Measurements from ENCODE around the gene HEPHL1.
"Not testable (repeated sequence)": the region's sequence is repeated elsewhere in the genome, so short reads cannot be mapped to it uniquely, and the experiment has no call there.

Gene HEPHL1, protein sequence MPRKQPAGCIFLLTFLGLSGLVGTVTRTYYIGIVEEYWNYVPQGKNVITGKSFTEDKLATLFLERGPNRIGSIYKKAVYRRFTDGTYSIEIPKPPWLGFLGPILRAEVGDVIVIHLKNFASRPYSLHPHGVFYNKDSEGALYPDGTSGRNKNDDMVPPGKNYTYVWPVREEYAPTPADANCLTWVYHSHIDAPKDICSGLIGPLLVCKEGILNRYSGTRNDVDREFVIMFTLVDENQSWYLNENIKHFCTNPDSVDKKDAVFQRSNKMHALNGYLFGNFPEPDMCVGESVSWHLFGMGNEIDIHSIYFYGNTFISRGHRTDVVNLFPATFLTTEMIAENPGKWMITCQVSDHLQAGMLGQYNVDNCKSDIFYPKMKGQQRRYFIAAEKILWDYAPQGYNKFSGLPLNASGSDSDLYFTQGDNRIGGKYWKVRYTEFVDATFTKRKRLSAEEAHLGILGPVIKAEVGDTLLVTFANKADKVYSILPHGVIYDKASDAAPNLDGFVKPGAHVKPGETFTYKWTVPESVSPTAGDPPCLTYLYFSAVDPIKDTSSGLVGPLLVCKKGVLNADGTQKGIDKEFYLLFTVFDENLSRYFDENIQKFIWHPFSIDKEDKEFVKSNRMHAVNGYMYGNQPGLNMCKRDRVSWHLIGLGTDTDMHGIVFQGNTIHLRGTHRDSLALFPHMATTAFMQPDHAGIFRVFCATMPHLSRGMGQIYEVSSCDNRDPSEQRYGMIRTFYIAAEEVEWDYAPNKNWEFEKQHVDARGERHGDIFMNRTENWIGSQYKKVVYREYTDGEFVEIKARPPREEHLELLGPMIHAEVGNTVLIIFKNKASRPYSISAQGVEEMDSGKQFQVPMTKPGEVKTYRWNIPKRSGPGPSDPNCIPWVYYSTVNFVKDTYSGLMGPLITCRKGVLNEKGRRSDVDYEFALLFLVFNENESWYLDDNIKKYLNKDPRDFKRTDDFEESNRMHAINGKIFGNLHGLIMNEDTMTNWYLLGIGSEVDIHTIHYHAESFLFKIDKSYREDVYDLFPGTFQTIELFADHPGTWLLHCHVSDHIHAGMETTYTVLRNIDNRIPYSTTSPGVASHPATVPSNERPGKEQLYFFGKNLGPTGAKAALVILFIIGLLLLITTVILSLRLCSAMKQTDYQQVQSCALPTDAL

DNA sequence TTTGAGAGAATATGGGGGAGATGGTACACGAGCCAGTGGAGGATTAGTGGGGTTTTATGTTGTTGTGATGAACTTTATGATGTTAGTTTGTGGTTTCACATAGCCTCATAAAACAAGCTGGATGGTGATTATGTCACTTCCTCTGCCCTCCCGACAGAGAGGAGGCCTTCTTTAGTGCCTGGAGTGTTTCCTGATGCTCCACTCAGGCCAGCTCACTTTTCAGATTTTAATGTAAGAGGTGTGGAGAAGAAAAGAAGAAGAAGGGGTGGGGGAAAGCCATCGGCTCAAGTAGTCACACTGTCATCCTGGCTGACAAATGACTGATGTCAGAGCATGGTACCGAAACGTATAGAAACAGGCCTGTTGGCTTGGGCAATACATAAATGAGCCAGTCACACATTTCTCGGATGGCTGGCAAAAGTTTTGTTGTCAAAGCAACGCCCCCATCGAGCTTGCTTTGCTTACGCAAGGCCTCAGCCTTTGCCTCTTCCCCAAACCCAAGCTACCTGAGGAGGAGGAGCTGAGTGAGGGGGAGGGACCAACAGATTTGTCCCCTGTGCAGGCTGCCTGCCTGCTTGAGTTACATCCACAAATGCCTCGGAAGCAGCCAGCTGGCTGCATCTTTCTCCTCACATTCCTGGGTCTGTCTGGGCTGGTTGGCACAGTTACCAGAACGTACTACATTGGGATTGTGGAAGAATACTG is at the start of gene HEPHL1:
Gene HEPHL1 (plus strand): TSS at position 578 of the 705 bp plus-strand sequence. CDS start 15 bp downstream, at position 593.
- no peak for DNase-seq (ENCODE audit: low spot score)

DNA sequence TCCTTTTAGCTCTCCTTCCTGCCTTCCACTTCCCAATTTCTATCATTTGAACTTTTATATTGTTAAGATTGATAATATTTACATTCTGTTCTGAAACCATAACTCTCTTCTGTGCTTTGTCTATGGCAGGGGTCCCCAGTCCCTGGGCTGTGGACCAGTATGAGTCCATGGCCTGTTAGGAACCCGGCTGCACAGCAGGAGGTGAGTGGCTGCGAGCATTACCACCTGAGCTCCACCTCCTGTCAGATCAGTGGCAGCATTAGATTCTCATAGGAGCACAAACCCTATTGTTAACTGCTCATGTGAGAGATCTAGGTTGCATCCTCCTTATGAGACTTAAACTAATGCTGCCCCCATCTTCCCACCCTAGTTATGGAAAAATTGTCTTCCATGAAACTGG is 48.4 kb upstream of the HEPHL1 start:
- no peak for DNase-seq (ENCODE audit: low spot score)

DNA sequence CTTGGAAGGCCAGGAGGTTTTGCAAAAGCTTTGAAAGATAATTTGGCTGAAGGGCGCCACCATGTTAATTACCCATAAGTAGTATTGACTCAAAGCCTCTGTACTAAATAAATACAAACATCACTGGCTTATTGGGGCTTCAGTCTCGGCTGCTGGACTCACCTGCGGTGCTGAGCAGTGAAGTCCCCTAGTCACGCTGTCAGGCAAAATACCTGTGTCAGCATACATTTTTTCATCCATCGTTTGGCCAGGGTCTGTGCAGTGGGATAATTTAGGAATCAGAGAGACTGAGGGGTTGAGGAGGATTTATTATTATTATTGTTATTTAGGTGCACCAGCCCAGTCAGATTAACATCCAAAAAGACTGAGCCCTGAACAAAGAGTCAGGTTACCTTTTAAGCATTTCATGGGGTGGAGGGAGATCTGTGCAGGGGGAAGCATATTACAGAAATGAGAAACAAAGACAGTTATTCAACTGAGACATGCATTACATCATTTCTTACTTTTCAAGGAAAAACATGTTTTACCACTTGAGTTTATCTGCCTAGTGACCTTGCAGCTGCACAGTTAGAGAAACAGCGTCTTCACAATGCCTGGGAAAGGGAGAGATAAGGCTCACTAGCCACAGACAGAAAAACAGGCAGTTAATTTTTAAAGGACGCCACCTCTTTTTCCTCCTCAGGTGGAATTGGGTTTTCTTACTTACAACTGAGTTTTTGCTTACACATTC is 47.7 kb upstream of the HEPHL1 start:
- DNase-seq (ENCODE audit: low spot score), result not testable (repeated sequence)

DNA sequence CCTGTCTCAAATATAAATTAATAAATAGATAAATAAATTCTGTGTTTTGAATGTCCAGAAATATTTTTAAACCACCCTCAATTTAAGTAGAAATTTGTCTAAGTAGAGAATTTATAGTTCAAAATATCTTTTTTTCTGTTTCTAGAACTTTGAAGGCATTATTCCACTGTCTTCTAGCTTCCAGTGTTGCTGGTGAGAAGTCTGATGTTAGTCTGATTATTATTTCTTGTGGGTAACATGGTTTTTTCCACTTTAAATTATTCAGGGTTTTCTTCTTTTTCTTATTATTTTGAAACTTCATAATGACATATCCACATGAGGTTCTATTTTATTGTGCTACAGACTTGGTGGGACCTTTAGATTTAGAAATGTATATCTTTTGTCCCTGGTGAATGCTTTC is 46.4 kb upstream of the HEPHL1 start:
- no peak for DNase-seq (ENCODE audit: low spot score)

DNA sequence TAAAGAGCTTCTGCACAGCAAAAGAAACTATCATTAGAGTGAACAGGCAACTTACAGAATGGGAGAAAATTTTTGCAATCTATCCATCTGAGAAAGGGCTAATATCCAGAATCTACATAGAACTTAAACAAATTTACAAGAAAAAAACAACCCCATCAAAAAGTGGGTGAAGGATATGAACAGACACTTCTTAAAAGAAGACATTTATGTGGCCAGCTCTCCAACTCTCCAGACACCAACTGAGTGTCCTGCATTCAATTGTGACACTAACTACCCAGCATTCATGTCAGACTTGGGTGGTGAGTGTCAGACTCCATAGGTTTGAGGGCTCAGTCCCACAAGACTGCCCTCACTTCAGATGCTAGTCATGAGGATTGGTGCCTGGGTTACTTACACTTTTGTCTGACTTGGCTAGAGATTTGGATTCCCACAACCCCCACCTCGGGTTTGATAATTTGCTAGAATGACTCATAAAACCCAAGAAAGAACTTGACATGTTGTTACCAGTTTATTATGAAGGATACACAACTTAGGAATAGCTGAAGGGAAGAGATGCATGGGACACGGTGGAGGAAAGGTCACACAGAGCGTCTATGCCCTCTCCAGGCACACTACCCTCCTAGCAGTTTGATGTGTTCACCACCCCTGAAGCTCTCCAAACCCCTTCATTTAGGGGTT is 44.4 kb upstream of the HEPHL1 start:
- not testable (repeated sequence) for DNase-seq (ENCODE audit: low spot score)

DNA sequence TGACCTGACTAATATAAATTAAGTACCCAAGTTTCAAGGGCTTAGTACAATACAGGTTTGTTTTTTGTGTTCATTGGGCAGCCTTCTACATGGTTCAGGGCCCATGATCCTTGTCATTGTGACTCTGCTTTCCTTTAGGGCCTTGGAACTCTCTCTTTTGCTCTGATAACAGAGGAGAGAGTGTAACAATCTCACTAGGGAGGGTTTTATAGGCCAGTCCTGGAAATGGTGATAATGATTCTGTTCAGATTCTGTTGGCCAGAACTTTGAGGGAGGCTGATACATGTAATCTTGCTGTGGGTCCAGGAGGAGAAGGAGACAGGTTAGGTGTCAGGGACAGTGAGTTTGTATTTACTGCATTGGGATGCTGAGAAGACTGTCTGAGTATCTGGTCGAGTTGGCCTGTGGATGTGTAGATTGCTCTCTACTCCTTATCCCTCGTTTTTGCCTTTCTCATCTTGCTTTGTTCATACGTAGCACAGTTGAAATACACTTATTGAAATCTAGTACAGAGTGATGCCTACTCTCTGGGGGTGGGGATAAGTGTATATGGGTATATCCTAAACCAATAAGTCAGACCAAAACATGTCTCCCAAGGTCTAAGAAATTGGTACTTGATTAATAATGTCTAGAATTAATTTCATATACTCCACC is 37.5 kb upstream of the HEPHL1 start:
- no peak for DNase-seq (ENCODE audit: low spot score)

DNA sequence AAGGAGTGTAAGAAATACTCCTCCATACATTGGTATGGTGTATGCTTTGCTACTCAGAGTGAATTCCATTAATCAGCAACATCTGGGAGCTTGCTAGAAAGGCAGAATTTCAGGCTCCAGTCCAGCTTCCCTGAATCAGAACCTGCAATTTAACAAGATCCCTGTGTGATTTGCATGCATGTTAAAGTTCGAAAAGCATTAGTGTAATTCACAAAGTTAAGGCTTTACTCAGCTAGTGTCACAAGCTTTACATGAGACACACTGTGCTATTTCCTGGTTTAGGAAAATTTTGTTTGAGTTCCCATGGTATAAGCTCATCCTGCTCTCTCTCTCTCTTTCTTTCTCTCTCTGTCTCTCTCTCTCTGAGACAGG is 37.0 kb upstream of the HEPHL1 start:
- DNase-seq (ENCODE audit: low spot score), result no peak

DNA sequence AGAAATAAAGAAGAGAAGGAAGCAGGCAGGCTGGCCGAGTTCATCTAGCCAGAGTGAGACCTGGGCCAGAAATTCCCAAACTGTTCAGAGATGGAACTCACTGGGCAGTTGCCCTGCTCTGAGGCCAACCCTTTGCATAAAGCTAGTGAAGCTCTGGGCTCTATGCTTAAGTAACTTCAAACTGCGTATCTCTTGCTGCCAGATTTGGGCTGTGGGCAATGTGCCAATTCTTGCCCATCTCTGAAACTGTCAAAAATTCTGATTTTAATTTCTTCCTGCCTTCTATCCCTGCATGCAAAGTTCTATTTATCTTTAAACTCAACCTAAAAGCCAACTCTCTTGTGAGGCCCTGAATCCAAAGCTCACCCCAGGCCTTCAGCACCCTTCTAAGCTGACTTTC is 36.2 kb upstream of the HEPHL1 start:
- no peak for DNase-seq (ENCODE audit: low spot score)

DNA sequence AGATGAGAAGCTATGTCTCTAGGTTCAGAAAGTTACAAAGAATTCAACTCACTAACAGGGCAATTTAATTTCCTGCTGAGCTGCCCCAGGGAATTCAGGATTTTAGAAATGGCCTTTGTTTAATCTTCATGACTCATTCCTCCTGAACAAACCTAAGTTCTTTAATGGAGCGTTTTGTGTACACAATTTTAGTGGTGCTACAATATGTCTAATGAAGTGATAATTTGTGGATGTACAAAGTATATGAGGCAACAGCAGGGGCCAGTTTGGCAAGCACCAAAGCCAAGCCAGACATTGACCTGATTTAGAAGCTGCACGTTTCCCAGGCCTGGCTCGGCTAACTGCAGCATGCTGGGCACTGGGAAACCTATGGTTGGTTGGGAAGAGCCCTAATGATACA is 34.4 kb upstream of the HEPHL1 start:
- no peak for DNase-seq (ENCODE audit: low spot score)

DNA sequence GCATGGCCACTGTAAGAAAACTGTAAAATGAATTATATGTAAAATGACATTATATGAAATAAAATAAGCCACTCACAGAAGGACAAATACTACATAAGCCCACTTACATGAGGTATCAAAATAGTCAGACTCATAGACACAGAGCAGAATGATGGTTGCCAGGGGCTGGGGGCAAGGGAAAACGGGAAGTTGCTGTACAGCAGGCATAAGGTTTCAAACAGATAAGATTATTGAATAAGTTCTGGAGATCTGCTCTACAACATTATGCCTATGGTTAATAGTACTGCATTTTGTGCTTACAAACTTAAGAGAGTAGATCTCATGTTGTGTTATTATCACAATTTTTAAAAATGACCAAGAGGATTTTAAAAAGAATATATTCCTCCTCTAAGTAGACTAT is 32.7 kb upstream of the HEPHL1 start:
- no peak for DNase-seq (ENCODE audit: low spot score)

DNA sequence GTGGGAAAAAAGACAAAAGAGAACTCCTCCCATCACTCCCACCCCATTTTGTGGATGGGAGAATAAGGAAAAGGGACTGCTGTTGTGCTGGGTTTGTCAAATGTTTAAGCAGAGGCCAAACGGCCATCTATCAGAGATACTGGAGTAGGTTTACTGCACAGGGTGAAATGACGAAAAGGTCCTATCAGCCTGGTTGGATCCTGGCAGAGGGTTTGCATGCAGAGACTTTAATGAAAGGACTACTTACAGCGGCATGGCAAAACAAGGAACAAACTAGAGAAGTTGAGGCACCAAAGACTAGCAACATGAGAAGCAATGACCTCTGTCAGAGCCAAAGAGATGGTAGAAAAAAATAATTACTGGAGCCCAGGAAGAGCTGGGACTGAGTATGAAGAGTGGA is 32.2 kb upstream of the HEPHL1 start:
- no peak for DNase-seq (ENCODE audit: low spot score)

DNA sequence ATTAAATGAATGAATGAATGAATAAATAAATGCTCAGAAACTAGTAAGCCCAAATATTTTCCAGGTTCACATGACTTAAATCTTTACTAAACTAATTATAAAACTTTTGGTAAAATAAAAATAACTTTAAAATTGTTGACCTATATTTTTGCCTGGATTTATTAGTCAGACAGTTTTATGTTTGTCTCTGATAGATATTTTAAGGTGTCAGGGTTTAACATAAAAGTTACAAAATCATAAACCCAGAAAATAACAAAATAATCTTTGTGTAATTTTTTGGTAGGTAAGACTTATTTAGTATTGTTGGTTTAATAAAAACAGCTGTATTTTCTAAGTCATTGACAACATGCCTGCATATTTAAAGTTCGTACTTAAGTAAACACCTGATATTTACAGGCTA is 27.4 kb upstream of the HEPHL1 start:
- no peak for DNase-seq (ENCODE audit: low spot score)

DNA sequence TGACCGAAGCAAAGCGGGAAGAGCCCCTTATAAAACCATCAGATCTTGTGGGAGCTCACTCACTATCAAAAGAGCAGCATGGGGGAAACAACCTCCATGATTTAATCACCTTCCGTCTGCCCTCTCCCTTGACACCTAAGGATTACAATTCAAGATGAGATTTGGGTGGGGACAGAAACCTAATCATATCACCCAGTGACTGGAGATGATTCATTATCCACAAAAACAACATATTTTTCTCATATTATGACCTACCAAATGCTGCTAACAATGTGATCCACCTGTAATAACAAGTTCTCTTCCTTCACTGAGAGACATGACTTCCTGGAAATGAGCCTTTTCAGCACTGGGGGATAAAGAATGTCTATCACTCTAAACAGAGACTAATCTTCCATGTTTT is 23.4 kb upstream of the HEPHL1 start:
- no peak for DNase-seq (ENCODE audit: low spot score)

DNA sequence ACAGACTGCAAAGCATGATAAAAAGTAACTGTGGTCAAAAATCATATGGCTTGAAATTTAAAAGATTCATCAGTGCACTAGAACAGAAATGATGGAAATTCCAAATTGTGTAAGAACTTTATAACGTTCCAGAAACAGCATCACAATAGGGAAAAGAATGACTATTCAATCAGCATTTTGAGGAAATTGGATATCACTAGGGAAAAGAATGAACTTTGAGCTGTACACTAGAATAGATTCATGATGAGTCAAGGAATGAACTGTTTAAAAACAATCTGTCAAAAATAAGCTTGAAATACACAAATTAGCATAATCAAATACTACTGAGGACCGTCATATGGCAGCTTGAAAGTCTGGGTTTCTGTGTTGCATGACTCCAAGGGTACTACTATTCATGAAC is 20.5 kb upstream of the HEPHL1 start:
- no peak for DNase-seq (ENCODE audit: low spot score)

DNA sequence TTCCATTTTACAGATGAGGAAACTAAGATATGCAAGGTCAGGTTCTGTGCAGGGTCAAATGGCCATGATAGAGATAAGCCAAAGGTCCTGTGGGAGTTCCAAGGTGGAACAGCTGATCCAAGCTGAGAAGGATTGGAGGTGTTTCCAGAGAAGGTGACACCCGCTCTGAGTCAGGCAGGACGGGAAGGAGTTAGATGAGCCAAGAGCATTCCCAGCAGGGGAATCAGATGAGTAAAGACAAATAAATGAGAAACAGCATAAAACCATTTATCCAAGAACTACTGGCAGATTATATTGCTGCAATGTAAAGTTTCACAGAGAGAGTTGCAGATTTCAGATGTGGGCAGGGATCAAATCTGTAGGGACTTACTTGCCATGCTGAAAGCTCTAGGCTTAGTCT is 18.9 kb upstream of the HEPHL1 start:
- DNase-seq (ENCODE audit: low spot score), result no peak

DNA sequence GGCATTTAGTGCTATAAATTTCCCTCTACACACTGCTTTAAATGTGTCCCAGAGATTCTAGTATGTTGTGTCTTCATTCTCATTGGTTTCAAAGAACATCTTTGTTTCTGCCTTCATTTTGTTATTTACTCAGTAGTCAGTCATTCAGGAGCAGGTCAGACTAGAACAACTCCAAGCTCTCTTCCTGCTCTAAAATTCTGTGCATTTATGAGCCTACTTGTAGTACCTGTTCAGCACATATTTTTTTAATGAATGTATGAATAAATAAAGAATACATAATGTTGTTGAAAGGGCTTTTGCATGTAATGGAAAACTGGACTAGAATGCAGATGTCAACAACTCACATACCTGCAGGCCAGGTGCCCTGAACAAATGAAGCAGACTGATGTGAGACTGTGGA is 13.7 kb upstream of the HEPHL1 start:
- DNase-seq (ENCODE audit: low spot score), result no peak

DNA sequence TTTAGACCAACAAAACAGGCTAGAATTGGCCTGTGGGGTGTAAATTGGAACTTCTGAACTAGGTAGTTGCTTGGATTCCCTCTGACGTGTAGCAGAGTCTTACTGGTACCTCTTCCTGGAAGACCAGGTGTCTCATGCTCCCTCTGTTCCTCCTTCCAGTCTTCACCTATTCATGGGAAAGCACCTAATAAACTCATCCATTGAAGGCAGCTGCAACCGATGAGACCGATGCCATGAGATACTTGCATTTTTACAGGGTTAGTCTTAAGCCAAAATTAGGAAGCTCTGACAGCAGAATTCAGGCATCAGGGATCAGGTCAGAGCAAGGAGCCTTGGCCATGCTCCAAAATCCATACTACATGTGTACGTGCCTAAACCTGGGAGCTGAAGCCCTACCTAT is 13.2 kb upstream of the HEPHL1 start:
- no peak for DNase-seq (ENCODE audit: low spot score)

DNA sequence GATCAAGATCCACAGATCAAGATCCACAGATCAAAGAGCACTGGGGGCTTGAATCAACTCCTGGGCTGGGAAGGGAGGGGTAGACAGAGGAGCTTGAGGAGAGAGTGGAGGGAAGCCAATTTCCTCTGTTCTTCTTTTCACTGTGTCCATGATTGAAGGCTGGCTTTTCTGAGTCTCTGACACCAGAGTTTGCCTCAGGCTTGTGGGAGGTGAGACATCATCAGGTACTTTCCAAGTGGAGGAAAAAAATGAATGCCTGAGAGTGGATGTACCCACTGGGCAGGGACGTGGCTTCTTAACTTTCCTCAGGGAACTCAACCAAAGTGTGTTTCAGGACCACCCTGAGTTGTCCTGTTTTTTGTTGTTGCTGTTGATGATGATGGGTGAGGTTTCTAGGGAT is 11.0 kb upstream of the HEPHL1 start:
- no peak for DNase-seq (ENCODE audit: low spot score)

DNA sequence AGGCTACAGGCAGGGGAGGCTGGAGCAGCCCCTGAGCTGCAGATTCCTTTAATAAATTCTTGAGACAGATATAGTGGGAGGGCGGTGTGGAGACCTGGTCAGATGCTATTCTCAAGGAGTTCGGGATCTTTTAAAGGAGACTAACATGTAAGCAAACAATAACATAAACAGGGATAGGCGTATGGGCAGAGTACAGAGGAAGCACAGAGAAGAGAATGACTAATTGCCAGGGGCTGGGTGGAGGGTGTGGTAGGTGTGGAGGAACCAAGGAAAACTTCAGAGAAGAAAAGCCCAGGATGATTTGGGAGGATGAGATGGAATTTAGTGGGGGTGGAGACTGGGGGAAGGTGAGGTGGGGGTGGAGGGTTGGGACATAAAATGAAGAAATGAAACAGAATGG is 9.7 kb upstream of the HEPHL1 start:
- DNase-seq (ENCODE audit: low spot score), result no peak

DNA sequence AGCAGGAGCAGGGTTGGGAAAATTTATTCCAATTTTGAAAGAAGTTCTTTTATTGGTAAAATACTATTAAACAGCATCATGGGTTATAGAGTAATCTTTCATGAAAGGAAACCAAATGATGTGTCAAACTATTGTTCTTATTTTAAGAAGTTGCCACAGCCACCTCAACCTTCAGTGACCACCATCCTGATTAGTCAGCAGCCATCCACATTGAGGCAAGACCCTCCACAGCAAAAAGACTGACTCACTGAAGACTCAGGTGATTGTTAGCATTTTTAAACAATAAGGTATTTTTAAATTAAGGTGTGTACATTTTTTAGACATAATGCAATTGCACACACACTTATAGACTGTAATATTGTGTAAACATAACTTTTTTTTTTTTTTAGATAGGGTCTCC is 3.7 kb upstream of the HEPHL1 start:
- no peak for DNase-seq (ENCODE audit: low spot score)

Measured in HuH-7.5 (cell line).